Measurements from ENCODE around the gene TNKS2.

The TNKS2 gene

DNA sequence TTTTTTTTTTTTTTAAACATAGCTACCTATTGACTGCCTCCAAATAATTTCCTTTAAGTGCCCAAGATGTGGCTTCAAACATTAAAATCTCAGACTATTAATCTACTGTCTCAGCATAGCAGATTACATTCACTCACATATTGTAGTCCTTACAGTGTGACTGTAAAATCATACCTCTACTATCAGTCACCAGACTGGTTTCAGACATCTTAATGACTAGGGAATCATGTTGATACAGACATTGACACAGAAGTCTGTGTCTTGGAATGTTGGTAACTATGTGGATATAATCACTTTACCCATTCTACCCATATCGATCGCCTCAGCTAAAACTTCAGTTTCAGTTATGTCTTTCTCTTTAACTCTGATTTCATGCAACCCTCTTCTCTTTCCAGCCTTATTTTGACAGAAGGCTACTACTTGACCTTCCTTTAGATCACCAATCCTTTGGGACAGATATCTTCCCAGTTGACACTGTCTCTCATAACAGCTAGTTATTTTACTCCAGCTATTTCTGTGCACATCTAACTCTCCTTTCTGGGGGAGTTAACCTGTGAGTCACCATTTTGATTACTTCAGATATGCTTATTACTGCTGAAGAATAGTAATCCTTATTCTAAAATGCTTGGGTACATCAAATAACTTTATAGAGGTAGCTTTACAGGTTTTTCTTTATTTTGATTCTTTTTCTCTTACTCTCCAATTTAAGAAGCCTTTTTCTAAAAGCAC lies 7.0 kb downstream of the TNKS2 start:
- TF ChIP-seq, protein P1, sequence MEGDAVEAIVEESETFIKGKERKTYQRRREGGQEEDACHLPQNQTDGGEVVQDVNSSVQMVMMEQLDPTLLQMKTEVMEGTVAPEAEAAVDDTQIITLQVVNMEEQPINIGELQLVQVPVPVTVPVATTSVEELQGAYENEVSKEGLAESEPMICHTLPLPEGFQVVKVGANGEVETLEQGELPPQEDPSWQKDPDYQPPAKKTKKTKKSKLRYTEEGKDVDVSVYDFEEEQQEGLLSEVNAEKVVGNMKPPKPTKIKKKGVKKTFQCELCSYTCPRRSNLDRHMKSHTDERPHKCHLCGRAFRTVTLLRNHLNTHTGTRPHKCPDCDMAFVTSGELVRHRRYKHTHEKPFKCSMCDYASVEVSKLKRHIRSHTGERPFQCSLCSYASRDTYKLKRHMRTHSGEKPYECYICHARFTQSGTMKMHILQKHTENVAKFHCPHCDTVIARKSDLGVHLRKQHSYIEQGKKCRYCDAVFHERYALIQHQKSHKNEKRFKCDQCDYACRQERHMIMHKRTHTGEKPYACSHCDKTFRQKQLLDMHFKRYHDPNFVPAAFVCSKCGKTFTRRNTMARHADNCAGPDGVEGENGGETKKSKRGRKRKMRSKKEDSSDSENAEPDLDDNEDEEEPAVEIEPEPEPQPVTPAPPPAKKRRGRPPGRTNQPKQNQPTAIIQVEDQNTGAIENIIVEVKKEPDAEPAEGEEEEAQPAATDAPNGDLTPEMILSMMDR (IDR thresholded peaks at IDR 0.05): no peak

- TF ChIP-seq, protein P1 (IDR thresholded peaks at IDR 0.05): no peak
These were observed 15.0 kb downstream of the TNKS2 start for GRCh38 chr10:91813251-91813650.

DNA sequence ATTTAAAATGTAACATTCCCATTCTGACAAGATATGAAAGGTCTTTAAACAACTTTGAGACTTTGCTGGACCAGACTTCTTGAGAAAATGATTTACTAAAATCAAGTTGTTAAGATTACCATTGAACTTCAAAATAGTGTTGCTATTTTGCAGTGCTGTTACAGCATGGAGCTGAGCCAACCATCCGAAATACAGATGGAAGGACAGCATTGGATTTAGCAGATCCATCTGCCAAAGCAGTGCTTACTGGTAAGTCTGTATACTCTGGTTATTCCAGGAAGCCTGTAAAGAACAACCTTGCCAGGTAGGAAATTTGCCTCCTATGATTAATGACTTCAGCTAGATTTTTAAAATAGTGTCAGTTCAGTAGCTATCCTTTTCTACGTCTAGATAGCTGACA lies 18.8 kb downstream of the TNKS2 start:
- TF ChIP-seq, protein P1 (IDR thresholded peaks at IDR 0.05): no peak

GRCh38 chr10:91820144-91820543 lies 21.9 kb downstream of the TNKS2 start:
- TF ChIP-seq, protein P1 (IDR thresholded peaks at IDR 0.05): no peak

GRCh38 chr10:91824076-91824475 lies 25.9 kb downstream of the TNKS2 start:
- TF ChIP-seq, protein P1 (IDR thresholded peaks at IDR 0.05): no peak

- TF ChIP-seq, protein P1 (IDR thresholded peaks at IDR 0.05): no peak
These were observed 31.0 kb downstream of the TNKS2 start for GRCh38 chr10:91829268-91829667.

GRCh38 chr10:91838199-91838598 lies 40.0 kb downstream of the TNKS2 start:
- TF ChIP-seq, protein P1 (IDR thresholded peaks at IDR 0.05): no peak

DNA sequence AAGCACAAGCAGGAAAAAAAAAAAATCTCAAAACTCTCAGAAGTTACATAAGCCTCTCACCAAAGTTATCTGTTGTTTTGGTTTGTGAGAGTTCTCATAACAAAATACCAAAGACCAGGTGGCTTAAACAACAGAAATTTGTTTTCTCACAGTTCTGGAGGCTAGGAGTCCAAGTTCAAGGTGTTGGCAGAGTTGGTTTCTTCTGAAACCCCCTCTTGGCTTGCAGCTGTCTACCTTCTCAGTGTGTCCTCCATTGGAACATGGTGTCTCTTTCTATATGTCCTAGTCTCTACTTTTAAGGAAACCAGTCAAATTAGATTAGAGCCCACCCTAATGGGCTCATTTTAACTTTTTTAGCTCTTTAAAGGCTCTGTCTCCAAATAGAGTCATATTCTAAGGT lies 44.9 kb downstream of the TNKS2 start:
- TF ChIP-seq, protein P1 (IDR thresholded peaks at IDR 0.05): no peak
